ENCODE measurements around the gene DNAAF2. TPM values are rescaled to one million over a fixed set of nuclear protein-coding genes. Genes with fewer than 3 reads are reported as not detected.

DNAAF2 gene, protein sequence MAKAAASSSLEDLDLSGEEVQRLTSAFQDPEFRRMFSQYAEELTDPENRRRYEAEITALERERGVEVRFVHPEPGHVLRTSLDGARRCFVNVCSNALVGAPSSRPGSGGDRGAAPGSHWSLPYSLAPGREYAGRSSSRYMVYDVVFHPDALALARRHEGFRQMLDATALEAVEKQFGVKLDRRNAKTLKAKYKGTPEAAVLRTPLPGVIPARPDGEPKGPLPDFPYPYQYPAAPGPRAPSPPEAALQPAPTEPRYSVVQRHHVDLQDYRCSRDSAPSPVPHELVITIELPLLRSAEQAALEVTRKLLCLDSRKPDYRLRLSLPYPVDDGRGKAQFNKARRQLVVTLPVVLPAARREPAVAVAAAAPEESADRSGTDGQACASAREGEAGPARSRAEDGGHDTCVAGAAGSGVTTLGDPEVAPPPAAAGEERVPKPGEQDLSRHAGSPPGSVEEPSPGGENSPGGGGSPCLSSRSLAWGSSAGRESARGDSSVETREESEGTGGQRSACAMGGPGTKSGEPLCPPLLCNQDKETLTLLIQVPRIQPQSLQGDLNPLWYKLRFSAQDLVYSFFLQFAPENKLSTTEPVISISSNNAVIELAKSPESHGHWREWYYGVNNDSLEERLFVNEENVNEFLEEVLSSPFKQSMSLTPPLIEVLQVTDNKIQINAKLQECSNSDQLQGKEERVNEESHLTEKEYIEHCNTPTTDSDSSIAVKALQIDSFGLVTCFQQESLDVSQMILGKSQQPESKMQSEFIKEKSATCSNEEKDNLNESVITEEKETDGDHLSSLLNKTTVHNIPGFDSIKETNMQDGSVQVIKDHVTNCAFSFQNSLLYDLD
- 1 to 10 TPM; 8.6 to 9.1 TPM for total RNA-seq

DNA sequence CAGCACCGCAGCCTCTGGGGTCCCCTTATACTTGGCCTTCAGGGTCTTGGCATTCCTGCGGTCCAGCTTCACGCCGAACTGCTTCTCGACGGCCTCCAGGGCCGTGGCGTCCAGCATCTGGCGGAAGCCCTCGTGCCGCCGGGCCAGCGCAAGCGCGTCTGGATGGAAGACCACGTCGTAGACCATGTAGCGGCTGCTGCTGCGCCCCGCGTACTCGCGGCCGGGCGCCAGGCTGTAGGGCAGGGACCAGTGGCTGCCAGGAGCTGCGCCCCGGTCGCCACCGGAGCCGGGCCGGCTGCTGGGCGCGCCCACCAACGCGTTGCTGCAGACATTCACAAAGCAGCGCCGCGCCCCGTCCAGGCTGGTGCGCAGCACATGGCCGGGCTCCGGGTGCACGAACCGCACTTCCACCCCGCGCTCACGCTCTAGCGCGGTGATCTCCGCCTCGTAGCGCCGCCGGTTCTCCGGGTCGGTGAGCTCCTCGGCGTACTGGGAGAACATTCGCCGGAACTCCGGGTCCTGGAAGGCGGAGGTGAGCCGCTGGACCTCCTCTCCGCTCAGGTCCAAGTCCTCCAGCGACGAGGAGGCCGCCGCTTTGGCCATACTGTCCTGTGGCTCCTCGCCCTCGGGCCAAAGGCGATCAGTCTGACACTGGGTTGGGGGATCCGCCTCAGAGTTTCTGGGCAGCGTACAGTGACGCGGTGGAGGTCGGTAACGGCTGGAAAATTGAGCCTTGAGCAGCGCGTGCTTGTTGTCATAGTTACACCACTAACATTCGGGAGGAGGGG lies at the start of gene DNAAF2:
TSS of gene DNAAF2 (minus strand) at position 698 of the 788 bp plus-strand sequence. CDS start at position 603, 95 bp downstream.
- ATAC-seq (ENCODE audit: insufficient number of reproducible peaks, low FRiP score, low read depth) (peak; percentile 68), DNase-seq (ENCODE audit: low spot score) (peak; percentile 14)
- Histone ChIP-seq H3K4me1 (ENCODE audit: control insufficient read depth in 1 of 2, low read depth in 2 of 2) (peaks cover 21 to 32% of the 10 kb centered on the region in 2 donors), H3K27me3 (replicated peaks; ENCODE audit: insufficient read depth) (no peaks in the 10 kb centered on the region), H3K36me3 (peaks cover under 1% of the 10 kb centered on the region), H3K27ac (peak within 1 kb of the TSS; percentile 93 to 98), H3K9me3 (no peaks in the 10 kb centered on the region), H3K4me3 (peak within 1 kb of the TSS; percentile 97)
- TF ChIP-seq, protein P1, sequence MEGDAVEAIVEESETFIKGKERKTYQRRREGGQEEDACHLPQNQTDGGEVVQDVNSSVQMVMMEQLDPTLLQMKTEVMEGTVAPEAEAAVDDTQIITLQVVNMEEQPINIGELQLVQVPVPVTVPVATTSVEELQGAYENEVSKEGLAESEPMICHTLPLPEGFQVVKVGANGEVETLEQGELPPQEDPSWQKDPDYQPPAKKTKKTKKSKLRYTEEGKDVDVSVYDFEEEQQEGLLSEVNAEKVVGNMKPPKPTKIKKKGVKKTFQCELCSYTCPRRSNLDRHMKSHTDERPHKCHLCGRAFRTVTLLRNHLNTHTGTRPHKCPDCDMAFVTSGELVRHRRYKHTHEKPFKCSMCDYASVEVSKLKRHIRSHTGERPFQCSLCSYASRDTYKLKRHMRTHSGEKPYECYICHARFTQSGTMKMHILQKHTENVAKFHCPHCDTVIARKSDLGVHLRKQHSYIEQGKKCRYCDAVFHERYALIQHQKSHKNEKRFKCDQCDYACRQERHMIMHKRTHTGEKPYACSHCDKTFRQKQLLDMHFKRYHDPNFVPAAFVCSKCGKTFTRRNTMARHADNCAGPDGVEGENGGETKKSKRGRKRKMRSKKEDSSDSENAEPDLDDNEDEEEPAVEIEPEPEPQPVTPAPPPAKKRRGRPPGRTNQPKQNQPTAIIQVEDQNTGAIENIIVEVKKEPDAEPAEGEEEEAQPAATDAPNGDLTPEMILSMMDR (IDR thresholded peaks at IDR 0.05) = no peak

DNA sequence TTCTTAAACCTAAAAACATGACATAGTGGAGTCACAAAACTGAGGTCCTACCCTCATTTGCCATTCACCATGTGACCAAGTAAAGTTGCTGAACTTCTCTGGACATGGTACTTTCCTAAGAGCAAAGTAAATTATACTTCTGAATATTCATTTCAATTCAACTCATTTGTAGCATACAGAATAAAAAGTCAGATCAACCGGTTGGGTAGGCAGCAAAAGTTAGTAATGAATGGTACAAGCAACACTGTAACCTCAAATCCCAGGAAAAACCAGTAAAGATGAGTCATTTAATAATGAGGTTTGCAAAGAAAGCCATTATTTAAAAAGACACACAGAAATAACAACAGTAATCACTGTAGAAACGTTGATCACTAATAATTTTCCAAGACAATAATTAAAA lies 44.2 kb upstream of the DNAAF2 start:
- H3K4me1 ChIP-seq (ENCODE audit: control insufficient read depth in 1 of 2, low read depth in 2 of 2) = no peaks in the 10 kb centered on the region
- ATAC-seq (ENCODE audit: insufficient number of reproducible peaks, low FRiP score, low read depth) (no peak), DNase-seq (ENCODE audit: low spot score) (no peak)
- no peaks in the 10 kb centered on the region for H3K9me3 ChIP-seq
- H3K36me3 ChIP-seq = no peaks in the 10 kb centered on the region
- no peaks in the 10 kb centered on the region for H3K27me3 ChIP-seq (replicated peaks; ENCODE audit: insufficient read depth)
- no peak overlapping the region for H3K4me3 ChIP-seq
- TF ChIP-seq, protein P1 (IDR thresholded peaks at IDR 0.05) = no peak
- no peak overlapping the region for H3K27ac ChIP-seq

DNA sequence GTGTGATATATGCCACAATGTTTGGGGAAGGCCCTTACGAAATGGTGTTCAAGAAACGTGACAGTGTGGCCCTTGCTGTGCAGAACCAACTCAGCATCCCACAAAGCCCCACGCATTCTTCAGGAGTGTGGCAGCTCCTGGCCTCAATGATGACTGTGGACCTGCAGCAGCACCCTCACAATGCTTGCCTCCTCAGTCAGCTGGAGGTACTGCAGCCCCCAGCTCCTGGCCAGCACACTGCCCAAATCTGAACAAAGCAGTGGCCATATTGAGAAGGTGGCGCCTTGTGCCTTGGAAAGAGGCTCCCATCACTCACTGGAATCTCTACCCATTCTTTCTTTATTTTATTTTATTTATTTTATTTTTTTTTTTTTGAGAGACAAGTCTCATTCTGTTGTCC lies 42.6 kb upstream of the DNAAF2 start:
- Histone ChIP-seq H3K36me3 (no peaks in the 10 kb centered on the region), H3K4me1 (ENCODE audit: control insufficient read depth in 1 of 2, low read depth in 2 of 2) (no peaks in the 10 kb centered on the region), H3K4me3 (no peak overlapping the region), H3K27me3 (replicated peaks; ENCODE audit: insufficient read depth) (no peaks in the 10 kb centered on the region), H3K9me3 (no peaks in the 10 kb centered on the region), H3K27ac (no peak overlapping the region)
- DNase-seq (ENCODE audit: low spot score) (no peak), ATAC-seq (ENCODE audit: insufficient number of reproducible peaks, low FRiP score, low read depth) (no peak)
- TF ChIP-seq, protein P1 (IDR thresholded peaks at IDR 0.05) = no peak

DNA sequence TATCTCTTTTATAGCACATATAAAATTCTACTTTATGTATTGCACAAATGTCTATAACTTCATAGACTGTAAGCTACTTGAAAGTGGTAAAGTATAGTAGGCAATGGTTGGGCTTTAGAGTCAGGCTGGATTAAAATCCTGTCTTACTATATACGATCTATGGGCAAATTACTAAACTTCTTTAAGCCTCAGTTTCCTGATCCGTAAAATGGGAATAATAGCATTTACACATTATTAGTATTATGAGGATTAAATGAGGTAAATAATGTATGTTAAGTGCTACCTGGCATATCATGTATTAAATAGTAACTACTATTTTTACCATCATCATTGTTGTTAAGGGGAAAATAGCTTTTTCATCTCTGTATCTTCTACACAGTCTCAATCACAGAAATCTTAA lies 38.5 kb upstream of the DNAAF2 start:
- Histone ChIP-seq H3K9me3 (no peaks in the 10 kb centered on the region), H3K27me3 (replicated peaks; ENCODE audit: insufficient read depth) (no peaks in the 10 kb centered on the region), H3K4me3 (no peak overlapping the region), H3K36me3 (no peaks in the 10 kb centered on the region), H3K4me1 (ENCODE audit: control insufficient read depth in 1 of 2, low read depth in 2 of 2) (no peaks in the 10 kb centered on the region), H3K27ac (no peak overlapping the region)
- TF ChIP-seq, protein P1 (IDR thresholded peaks at IDR 0.05) = no peak
- ATAC-seq (ENCODE audit: insufficient number of reproducible peaks, low FRiP score, low read depth) (no peak), DNase-seq (ENCODE audit: low spot score) (no peak)
